PC-9 (cell line): ENCODE results near the gene PAOX. TPM values are rescaled to one million over a fixed set of nuclear protein-coding genes. Genes with fewer than 3 reads are reported as not detected.

Experiments used
- BruUV-seq: library from RNA; stranded (reverse); fragments of 400-500 nt; replicated peaks from 2 replicates; lab custom pipeline; 2021; lab: Mats Ljungman, UMichigan
- CTCF ChIA-PET: fragments of 300-600 bp; sonication (Branson Sonifier 250); formaldehyde crosslinking; loops from one replicate; lab custom pipeline; 2022; ENCODE audit warnings: antibody characterized with exemption; lab: Charles Lee
- POLR2A ChIA-PET: fragments of 300-600 bp; sonication (Branson Sonifier 250); formaldehyde crosslinking; loops from one replicate; lab custom pipeline; 2022; ENCODE audit warnings: antibody characterized with exemption; ENCODE audit not compliant: unreplicated experiment; lab: Charles Lee
- DNase-seq, 2 experiments: peaks; one replicate each; pipeline versions ENCODE4 v3.0.0 to v3.0.0-alpha.2; 2015 to 2022; ENCODE audit warnings: mixed read lengths in 1 of 2
- H2AFZ ChIP-seq: fragments of 200-600 bp; sonication (generic); 2 replicates; pipeline ENCODE4 v1.8.1; 2017; ENCODE audit warnings: antibody characterized with exemption
- H3F3A ChIP-seq: fragments of 200-600 bp; sonication (generic); 2 replicates; pipeline ENCODE4 v1.8.1; 2017; ENCODE audit warnings: antibody characterized with exemption, mild to moderate bottlenecking, low read depth; ENCODE audit not compliant: insufficient read depth
- H3K27ac ChIP-seq: fragments of 200-600 bp; sonication (generic); 2 replicates; pipeline ENCODE4 v1.6.1; 2016; ENCODE audit warnings: mixed run types
- H3K27me3 ChIP-seq: fragments of 200-600 bp; sonication (generic); 2 replicates; pipeline ENCODE4 v1.6.1; 2016; ENCODE audit warnings: low read depth, mixed run types; ENCODE audit not compliant: insufficient read depth
- H3K36me3 ChIP-seq: fragments of 200-600 bp; sonication (generic); 2 replicates; pipeline ENCODE4 v1.6.1; 2016; ENCODE audit warnings: low read depth, mixed run types
- H3K4me1 ChIP-seq: fragments of 200-600 bp; sonication (generic); replicated peaks from 2 replicates; pipeline ENCODE4 v1.6.1; 2016; ENCODE audit warnings: mixed run types; ENCODE audit not compliant: insufficient read depth
- H3K4me2 ChIP-seq: fragments of 200-600 bp; sonication (generic); 2 replicates; pipeline ENCODE4 v1.6.1; 2017; ENCODE audit warnings: mixed run types
- H3K4me3 ChIP-seq: fragments of 200-600 bp; sonication (generic); 2 replicates; pipeline ENCODE4 v1.6.1; 2016; ENCODE audit warnings: mixed run types
- H3K79me2 ChIP-seq: fragments of 200-600 bp; sonication (generic); 2 replicates; pipeline ENCODE4 v1.6.1; 2017; ENCODE audit warnings: low read depth, mixed run types
- H3K9me2 ChIP-seq: fragments of 200-600 bp; sonication (generic); 2 replicates; pipeline ENCODE4 v1.8.1; 2017; ENCODE audit warnings: mild to moderate bottlenecking; ENCODE audit not compliant: insufficient read depth
- H3K9me3 ChIP-seq: fragments of 200-600 bp; sonication (generic); 2 replicates; pipeline ENCODE4 v1.8.1; 2016; ENCODE audit warnings: low read depth; ENCODE audit not compliant: insufficient read depth
- H4K20me1 ChIP-seq: fragments of 200-600 bp; sonication (generic); 2 replicates; pipeline ENCODE4 v1.8.1; 2017; ENCODE audit not compliant: insufficient read depth
- EZH2 ChIP-seq: fragments of 200-600 bp; sonication (generic); IDR thresholded peaks from 2 replicates; pipeline ENCODE4 v1.8.0; 2017; ENCODE audit warnings: antibody characterized with exemption, low read depth
- intact Hi-C: fragments of 100-400 bp; cut with micrococcal nuclease; formaldehyde crosslinking; loops from one replicate; pipeline ENCODE4 v1.10.0; 2022; ENCODE audit not compliant: unreplicated experiment
- total RNA-seq: library from RNA; stranded (reverse); gene quantifications from 2 replicates; pipeline ENCODE4 v1.2.3, GENCODE V29; 2021
- TF ChIP-seq, protein P1 (sequence below): fragments of 200-600 bp; sonication (generic); conservative IDR thresholded peaks from 2 replicates; pipeline ENCODE4 v1.6.1; 2017; ENCODE audit warnings: mixed run types, antibody characterized with exemption, mild to moderate bottlenecking, moderate library complexity

The PAOX gene
- total RNA-seq, 1 experiment from 2014 or later, result 5.7 TPM

DNA sequence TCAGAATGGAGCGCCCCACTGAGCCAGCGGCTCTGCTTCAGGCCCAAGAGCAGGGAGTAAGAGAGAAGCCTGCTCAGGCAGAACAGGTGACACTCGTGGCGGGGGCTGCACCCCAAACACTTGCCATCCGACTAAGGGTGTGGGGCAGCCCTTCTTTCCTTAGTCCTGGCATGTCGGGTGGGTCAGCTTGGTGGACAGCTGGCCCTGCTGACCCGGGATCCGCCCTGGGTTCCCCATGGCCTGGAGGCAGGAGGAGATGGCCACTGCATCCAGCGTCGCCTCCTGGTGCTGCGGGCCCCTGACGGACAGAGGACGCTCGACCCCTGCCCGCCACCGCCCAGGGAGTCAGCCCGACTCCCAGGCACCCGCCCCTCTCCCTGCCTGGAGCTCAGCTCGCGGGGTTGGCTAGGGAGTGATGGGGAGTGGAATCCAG, 1.2 kb upstream of the PAOX start:
- Histone ChIP-seq H3K4me3 (peak overlapping the region; percentile 64), H3F3A (no peaks in the 10 kb centered on the region), H3K4me2 (peak overlapping the region; percentile 93), H3K9me3 (no peaks in the 10 kb centered on the region), H3K9me2 (no peaks in the 10 kb centered on the region), H2AFZ (peak overlapping the region; percentile 89), H3K79me2 (no peaks in the 10 kb centered on the region), H3K4me1 (no peaks in the 10 kb centered on the region), H3K27me3 (no peaks in the 10 kb centered on the region), H4K20me1 (no peaks in the 10 kb centered on the region), H3K36me3 (no peaks in the 10 kb centered on the region), H3K27ac (no peak overlapping the region)
- POLR2A ChIA-PET, result no interaction called here
- CTCF ChIA-PET, result no interaction called here
- intact Hi-C loops, result loop anchor here (2.0 to 10.0 kb wide), 2 partner anchors 17 to 147 kb away; partner anchors contain the start of genes CYP2E1 and MTG1
- no TSS peak for BruUV-seq
- no peak for TF ChIP-seq EZH2
- DNase-seq, result no peak

DNA sequence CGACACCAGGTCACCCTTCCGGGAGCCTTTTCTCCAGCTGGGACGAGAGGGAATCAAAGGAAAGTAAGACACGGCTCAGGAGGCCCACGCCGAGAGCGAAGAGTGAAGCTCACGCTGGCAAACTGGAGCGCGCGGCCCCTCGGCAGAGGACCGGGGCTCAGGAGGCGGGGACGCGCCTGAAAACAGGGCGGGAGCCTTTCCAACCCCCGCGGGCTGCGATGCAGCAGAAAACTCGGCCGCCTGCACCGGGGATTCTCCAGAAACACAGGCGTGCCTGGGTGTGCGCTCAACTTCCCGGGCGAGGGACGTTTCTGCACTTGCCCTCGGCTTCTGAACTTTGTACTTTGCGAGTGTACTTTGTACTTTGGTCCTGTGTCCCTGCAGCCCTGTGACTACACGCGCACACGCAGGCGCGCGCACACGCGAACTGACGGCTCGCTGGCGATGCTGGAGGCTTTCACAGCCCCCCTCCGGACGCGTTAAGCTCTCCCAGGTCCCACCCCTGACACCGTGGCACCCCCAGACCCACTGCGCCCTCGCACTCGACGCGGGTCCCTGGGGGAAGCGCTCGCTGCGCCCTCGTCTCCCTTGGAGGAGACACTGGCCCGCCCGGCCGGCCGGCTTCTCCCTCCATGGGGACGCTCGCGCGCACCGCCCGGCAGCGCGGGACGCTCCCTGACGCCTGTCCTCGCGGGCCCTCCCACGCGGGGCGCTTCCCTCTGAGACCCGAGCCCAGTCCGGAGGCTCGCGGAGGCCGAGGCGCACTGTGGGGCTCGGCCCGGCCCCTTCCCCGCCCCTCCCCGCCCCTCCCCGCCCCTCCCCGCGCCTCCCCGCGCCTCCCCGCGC, 588 bp upstream of the PAOX start:
- POLR2A ChIA-PET, result no interaction called here
- H4K20me1 ChIP-seq, result no peaks in the 10 kb centered on the region
- no peaks in the 10 kb centered on the region for H3K27me3 ChIP-seq
- no peaks in the 10 kb centered on the region for H3F3A ChIP-seq
- no peaks in the 10 kb centered on the region for H3K36me3 ChIP-seq
- H3K79me2 ChIP-seq, result no peaks in the 10 kb centered on the region
- BruUV-seq, result no TSS peak
- peak overlapping the region; percentile 93 for H3K4me2 ChIP-seq
- peak overlapping the region; percentile 64 for H3K4me3 ChIP-seq
- no peak overlapping the region for H3K27ac ChIP-seq
- intact Hi-C loops, result loop anchor here (2.0 to 10.0 kb wide), 2 partner anchors 16 to 146 kb away; partner anchors contain the start of genes CYP2E1 and MTG1
- TF ChIP-seq, protein P1, sequence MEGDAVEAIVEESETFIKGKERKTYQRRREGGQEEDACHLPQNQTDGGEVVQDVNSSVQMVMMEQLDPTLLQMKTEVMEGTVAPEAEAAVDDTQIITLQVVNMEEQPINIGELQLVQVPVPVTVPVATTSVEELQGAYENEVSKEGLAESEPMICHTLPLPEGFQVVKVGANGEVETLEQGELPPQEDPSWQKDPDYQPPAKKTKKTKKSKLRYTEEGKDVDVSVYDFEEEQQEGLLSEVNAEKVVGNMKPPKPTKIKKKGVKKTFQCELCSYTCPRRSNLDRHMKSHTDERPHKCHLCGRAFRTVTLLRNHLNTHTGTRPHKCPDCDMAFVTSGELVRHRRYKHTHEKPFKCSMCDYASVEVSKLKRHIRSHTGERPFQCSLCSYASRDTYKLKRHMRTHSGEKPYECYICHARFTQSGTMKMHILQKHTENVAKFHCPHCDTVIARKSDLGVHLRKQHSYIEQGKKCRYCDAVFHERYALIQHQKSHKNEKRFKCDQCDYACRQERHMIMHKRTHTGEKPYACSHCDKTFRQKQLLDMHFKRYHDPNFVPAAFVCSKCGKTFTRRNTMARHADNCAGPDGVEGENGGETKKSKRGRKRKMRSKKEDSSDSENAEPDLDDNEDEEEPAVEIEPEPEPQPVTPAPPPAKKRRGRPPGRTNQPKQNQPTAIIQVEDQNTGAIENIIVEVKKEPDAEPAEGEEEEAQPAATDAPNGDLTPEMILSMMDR, result no peak
- TF ChIP-seq EZH2, result no peak
- no peaks in the 10 kb centered on the region for H3K9me2 ChIP-seq
- no peaks in the 10 kb centered on the region for H3K9me3 ChIP-seq
- peak in 1 of 2 experiments; percentile 37 for DNase-seq
- CTCF ChIA-PET, result interaction anchor here (0.6 kb wide), 1 partner anchor 122 kb away, joined by 11 read pairs; no protein-coding TSS in a partner anchor
- peak overlapping the region; percentile 89 for H2AFZ ChIP-seq
- no peaks in the 10 kb centered on the region for H3K4me1 ChIP-seq

DNA sequence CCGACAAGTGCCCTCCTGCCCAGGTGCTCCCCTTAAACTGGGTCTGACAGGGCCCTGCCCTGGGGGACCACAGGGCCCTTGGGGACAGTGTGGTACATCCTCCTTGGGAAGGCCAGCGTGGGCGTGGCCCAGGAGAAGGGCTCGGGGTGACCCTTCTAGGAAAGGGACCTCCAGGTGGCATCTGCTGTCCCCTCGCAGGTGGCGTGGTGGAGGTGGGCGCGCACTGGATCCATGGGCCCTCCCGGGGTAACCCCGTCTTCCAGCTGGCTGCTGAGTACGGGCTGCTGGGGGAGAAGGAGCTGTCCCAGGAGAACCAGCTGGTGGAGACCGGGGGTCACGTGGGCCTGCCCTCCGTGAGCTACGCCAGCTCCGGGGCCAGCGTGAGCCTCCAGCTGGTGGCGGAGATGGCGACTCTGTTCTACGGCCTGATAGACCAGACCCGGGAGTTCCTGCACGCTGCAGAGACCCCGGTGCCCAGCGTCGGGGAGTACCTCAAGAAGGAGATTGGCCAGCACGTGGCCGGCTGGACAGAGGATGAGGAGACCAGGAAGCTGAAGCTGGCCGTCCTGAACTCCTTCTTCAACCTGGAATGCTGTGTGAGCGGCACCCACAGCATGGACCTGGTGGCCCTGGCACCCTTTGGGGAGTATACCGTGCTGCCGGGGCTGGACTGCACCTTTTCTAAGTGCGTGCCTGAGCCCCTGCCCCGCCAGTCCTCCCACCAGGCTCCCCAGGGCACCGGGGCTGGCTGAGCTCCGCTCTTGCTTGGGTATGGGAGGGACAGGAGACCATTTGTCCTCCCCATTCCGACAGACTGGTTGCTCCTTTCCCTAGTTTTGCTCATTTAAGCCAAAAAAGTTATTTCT, 972 bp downstream of the PAOX start:
- Histone ChIP-seq H3K36me3 (no peaks in the 10 kb centered on the region), H3K4me2 (peak overlapping the region; percentile 63; the same call in 1 of the 2 replicates), H3K9me3 (no peaks in the 10 kb centered on the region), H3K9me2 (no peaks in the 10 kb centered on the region), H2AFZ (no peak overlapping the region), H3K4me1 (no peaks in the 10 kb centered on the region), H3K4me3 (no peak overlapping the region), H4K20me1 (no peaks in the 10 kb centered on the region), H3K27me3 (no peaks in the 10 kb centered on the region), H3K79me2 (no peaks in the 10 kb centered on the region), H3F3A (no peaks in the 10 kb centered on the region), H3K27ac (no peak overlapping the region)
- TF ChIP-seq EZH2, result no peak
- TF ChIP-seq, protein P1, result no peak
- intact Hi-C loops, result loop anchor here (2.0 to 10.0 kb wide), 2 partner anchors 15 to 145 kb away; partner anchors contain the start of genes CYP2E1 and MTG1
- ChIA-PET CTCF (no interaction called here), POLR2A (no interaction called here)
- TSS peak; percentile 32 for BruUV-seq
- no peak for DNase-seq
